AG08395 (cell line): ENCODE data around the gene P2RX3.
A peak's percentile ranks its signal among the peaks of the same experiment; 100 is the strongest.

Experiments
- DNase-seq: peaks from one replicate; pipeline ENCODE4 v3.0.0; 2012; ENCODE audit warnings: mixed read lengths, low spot score

The P2RX3 gene

DNA sequence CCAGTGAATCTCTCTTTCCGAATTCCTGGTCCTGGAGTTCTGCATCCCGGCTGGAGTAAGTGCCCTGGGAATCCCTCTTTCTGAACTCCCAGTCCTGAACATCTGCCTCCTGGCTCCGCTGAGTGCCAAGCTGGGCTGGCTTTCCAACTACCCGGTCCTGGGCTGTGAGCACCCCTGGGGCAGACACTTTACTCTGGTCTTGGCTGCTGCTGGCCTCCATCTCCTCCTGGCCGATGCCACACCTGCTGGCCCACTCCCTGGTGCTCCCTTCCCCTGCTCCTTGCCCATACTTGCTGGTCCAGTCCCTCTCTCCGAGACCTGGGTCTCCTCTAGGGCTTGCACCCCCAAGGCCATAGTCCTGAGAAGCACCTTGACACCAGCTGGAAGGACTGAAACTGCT, 28.1 kb upstream of the P2RX3 start:
- DNase-seq: no peak

DNA sequence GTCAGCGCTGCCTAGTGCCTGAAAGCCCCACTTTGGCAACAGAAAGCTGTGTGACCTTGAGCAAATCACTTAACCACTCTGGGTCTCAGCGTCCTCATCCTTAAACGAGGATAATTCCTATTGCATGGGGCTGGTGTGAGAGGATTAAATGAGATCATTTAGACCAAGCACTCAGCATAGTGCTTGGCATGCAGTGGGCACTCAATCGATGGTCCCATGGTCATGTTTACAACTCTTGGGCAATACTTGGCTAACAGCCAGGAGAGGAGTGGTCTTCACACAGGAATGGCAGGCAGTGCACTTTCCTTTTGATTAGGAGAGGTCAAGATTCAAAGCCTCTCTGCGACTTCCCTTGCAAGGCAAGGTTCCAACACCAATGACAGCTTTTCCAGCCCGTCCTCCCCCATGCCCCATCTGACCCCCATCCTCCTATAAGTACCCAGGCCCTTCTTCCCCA, 27.5 kb upstream of the P2RX3 start:
- no peak for DNase-seq

DNA sequence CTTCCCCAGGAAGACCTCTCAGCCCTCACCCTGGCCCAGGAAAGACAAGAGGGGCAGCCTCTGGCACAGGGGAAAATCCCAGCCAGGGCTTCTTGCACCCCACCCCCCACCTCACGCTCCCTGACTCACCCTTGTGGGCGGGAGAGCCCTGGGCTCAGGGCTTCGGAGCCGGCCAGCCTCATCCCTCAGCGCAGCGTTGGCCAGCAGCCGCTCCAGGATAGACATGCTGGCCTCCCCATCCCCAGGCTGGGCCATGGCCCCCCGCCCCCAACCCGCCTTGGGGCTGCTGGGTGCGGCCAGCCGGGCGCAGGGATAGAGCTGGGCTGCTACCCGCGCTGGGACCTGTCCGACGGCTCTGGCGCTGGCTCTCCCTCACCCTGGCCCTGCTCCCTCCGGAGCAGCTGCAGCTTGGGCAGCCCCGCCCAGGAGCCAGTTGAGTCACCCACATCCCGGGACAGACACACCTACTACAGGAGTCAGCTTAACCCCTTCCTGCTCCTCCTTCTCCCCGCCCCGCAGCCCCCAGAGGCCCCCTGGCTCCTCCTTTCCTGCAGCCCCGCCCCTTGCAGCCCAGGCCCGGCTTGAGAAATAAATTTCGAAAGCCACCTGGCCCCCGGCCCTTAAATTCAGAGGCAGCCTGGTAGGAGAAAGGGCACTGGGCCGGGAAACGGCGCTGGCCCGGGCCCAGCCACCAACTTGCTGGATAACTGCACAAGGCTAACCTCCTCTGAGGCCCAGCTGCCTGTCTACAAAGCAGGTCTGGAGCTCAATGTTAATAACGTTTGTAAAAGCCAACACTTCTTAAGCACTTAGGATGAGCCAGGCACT, 26.8 kb upstream of the P2RX3 start:
- DNase-seq: peak; percentile 98

DNA sequence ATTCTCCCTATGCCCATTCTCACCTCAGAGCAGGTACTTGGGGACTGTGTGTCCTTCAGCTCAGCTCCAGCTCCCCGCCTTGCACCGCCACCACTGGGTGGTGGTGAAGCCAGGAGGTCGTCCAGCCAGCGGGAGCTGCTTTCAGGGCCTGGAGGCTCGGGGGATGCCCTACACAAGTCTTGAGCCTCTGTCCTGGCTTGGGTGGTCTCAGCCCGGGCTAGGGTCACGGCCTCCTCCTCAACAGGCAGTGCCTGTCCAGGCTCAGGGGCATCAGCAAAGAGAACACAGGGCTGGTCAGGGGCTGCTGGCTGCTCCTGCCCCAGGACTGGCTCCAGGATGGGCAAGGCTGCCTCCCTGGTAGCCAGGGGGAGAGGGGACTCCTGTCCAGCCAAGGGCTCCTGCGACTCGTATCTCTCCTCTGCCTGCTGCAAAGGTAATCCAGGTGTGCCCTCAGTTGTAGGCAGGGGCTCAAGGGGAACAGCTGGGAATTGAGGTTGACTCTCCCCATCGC, 25.6 kb upstream of the P2RX3 start:
- no peak for DNase-seq

DNA sequence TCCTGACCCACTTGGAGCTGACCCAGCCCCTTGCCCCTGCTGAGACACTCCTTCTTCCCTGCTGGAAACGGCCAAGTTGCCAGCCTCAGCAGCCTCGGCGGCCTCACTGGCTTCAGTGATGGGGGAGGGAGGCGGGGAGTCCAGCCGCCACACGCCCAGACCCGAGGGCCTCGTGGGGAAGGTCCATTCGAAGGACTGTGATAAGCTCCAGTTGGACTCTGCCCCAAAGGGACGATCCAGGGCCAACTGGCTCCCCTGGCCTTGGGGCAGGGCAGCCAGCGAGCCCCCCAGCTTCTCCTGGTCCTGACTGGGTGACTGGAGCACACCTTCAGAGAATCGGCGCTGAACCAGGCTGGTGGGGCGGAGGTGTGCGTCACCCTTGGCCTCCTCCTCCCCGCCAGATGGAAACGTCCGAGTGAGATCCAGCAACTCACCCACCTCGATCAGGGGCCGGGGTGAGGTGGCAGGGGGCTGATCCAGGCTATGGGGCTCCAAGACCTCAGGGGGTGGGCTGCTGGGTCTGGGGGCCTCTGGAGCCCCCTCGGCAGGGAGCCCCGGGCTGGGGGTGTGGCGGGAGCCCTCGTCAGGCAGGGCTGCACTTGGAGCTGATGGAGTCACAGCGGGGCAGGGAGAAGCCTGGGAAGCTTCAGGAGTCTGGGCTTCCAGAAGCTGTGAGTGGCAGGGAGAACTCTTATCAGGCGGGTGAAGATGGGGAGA, 24.9 kb upstream of the P2RX3 start:
- no peak for DNase-seq

DNA sequence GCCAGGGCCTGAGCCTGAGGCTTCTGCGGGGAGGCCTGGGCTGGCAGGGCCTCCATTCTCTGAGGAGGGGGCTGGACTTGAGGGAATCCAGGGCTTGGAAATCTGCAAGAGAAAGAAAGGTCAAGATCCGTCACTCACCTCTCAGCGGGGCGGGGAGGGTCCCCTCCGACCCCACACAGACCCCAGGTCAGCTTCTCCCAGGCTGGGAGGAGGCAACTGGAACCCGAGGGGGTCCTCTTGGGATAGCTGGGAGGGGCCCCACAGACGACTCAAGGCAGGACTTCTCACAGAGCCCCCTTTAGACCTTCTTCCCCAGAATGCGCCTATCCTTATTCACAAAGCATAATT, 24.4 kb upstream of the P2RX3 start:
- no peak for DNase-seq

DNA sequence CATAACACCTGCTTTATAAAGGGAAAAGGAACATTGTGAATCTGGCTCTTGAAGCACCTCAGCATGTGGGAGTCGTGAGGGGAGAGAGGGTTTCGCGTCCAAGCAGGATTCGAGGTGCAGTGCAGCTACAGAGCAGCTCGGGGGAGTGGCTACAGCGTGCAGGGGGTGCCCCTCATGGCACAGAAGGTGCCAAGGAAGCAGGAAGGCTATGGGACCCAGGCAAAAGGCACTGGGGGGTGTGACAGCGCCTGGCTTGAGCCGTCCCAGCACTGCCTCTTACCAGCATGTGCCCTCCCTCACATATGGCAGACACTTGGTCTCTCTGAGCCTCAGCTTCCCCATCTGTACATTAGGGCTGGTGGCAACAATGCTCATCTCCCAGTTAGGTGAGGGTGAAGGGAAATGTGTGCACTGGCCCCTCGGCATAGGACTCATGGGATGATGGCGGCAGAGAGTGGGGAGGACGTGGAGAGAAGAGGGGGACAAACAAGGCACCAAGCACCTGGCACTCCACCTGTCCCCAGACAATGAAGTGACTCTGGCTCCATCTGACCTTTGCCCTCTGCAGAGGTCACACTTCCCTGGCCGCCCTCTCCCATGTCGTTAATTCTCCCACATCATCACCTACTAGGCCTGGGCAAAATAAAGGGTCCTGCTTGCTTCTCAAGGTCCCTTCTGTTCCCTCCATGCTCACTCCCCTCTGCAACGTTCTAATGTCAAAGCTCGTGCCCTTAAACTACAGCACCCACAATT, 23.8 kb upstream of the P2RX3 start:
- DNase-seq: no peak

DNA sequence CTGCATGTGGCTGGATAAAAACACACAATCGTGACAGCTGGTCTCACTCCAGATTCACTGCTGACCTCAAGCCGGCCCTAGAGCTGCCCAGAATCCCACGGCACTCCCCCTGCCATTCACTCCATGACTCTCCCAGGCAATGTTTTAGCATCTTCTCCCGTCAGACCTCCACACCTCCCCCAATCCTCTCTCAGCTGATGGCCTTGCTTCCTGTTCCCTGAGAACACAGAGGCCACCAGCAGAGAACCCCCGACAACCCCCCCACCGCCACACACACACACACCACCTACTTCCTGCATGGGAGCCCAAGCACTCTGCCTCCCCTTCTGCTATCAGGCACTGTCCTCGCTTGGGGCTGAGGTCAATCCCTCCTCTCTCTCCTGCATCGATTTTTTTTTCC, 22.7 kb upstream of the P2RX3 start:
- no peak for DNase-seq

DNA sequence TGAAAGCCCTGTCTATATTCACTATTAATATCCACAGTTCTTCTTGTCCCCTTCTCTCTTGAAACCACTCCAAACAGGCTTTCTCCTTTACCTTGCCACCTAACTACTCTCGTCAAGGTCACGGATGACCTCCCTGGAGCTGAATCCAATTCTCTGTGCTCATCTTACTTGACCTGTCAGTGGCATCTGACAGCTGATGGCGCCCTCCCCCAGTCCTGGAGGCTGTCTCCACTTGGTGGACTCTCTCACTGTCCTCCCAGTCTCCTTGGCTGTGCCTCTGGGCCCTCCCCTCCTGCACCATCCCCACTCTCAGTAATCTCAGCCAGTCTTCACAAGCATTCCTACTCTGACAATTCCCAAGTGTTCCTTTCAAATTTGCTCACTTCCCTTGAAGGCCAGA, 22.1 kb upstream of the P2RX3 start:
- no peak for DNase-seq

DNA sequence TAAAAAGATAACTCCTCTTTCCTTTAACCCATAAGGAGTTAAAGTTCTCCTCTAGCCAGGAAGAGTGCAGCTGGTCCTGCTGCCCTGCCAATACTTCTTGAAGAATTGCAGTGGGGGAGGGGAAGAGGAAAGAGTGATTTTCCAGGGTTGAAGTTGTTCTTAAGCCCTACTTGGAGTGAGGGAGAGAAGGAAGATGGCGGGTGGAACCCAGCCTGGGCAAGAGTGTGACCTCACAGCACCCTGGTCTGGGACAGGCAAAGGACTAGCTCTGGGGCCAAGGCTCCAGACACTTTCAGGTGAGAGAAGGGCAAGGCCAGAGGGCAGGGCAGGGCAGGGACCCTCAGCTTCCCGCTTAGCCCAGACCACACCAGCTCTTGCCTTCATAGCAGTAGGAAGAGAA, 20.0 kb upstream of the P2RX3 start:
- peak; percentile 8 for DNase-seq

DNA sequence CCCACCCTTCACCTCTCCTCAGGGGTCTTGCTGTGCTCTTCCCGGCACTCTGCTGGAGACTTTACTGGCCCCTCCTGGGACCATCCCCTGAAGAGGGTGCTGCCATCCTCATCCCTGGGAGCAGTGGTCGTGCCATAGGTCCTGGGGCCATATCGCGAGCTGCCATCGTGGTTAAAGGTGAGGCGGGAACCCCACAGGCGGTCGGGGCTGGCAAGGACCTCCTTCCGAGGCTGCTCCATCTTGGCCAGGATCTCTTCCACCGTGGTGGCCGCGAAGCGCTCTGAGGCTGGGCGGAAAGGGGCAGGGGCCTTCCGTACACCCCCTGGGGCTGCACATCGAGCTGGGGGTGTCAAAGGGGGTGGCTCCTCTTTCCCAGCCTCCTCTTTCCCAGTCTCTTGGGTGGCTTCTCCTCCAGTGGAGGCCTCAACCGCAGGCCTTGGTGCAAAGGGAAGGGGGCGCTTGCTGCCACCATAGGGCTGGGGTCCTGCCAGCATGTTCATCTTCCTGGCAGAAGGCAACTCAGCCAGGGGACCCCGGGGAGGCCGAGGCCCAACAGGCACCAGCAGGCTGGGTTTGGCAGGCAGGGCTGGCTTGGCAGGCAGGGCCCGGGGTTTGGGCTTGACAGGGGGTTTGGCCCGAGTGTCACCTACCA, 18.0 kb upstream of the P2RX3 start:
- no peak for DNase-seq

DNA sequence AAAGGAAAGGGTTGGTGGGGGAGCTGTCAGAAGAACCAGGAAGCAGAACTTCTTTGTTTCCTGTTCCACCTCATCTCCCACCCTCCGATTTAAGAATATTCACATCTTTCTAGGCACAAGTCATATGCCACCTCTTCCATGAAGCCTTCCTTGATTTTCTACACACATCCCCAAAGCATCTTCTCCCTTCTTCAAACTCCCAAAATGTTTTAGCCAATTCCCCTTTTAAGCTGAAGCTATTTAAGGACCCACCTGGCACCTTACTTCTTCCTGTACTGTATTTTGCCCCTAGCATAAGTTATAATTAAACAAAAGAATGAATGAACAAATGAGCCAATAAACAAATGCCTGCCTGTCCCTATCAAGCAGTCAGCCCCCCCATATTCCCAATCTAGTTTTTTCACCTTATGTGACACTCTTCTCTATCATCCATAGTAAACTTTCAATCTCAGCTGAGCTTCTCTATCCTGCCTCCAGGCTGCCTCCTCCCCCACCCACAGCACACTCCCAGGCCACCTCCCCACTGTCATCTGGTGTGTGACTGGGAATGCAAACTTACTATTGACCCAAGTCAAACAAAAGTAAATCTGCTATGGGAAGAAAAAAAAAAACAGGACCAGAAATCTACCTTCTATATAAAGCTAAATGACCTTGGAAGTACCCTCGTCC, 17.3 kb upstream of the P2RX3 start:
- no peak for DNase-seq

DNA sequence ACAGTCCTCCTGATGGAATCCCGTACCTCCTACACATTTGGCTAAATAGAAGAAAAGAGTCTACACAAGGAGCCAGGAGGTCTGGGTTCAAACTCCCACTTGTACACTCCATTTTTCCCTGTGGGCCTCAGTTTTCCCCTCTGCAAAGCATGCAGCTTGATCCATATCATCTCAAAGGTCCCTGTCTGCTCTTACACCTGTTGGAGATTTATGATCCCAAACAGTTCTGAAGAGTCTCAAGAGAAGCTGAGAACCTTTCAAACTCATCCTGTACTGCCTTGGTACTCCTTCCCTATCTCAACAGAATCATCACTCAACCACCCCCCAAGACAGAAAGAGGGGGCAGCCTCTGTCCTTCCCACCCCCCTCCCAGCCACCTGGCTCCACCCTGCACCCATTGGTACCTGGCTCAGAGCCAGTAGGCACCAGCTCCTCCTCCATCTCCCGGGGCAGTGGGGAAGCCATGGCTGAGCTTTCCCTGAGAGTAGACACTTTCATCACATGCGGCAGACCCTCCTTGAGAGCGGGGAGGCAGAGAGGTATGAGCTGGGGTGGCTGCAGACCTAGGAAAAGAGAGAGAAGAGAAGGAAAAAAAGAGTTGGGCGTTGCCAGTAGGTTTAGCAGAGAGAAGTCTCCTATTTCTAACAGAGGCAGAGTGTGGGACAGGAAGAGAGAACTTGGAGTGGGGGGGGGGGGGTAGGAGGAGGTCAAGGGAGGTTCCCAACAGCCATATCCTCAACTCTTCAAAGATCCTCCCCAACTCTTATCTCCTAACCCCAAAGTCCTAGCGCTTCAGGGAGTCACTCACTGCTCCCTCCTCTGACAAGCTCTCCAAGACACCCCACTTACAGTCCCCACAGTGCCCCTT, 16.5 kb upstream of the P2RX3 start:
- DNase-seq: peak; percentile 60

DNA sequence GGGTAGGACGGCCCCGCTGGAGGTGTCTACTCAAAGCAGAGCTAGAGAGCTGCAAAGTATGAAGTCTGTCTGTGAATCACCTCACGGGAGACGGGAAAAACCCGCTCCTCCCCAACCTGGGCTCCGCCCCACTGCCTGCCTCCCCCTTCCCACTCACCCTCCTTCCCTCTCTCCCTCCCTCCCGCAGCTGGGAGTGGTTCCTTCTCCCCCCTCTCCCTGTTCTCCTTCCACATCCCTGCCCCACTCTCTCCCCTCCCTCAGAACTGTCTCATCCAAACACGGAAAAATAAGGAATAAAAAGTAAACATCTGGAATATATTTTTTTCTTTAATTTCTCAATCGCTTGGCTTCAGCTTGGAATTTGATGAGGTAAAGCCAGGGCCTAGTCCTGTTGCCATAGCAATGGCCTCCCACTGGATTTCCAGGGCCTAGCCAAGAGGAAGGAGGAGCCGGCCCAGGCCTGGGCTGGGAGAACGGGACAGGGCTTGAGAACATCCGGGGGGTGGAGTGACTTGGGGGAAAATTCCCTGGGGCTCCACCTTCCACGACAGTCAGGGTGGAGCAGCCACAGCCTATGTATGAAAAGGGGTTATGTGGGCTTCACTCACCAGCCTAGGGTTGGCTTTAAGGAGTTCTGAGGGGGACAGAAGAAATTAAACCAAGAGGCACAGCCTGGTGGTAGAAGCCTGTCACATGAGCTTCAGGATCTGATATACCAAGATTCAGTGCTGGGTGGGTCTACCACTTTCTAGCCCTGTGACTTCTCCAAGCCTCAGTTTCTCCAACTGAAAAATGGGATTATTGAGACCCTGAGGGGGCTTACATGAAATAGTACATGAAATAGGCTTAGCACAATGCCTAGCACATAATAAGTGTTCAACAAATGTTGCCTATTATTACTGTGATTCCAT, 15.6 kb upstream of the P2RX3 start:
- DNase-seq: peak; percentile 99

DNA sequence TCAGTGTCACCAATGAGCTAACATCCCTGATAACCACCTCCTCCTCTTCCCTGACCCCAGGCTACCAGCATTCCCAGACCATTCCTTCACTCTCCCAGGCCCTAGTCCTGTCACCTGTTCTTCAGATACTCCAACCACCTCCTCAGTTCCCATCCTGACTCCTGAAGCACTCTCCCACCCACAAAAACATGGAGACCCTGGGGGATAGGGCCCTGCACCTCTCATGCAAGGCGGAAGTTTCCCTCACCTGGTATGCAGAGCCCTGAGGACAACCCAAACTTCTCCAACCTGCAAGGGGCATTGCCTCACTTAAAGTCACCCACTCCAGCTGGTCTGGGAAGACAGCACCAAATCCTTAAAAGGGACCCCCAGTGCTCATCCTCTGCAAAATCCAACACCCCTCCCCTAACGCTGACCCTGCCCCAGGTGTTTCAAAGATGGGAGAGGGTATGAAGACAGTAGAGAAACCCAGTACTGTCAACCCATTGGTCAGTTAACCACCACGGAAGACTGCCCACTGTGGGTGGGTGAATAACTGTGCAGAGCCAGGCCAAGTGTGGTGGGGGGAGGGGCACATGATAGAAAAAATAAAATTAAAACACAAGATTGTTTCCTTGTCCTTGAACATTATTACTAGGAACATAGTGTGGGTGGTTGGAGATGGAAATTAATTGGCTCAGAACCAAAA, 14.8 kb upstream of the P2RX3 start:
- peak; percentile 39 for DNase-seq

DNA sequence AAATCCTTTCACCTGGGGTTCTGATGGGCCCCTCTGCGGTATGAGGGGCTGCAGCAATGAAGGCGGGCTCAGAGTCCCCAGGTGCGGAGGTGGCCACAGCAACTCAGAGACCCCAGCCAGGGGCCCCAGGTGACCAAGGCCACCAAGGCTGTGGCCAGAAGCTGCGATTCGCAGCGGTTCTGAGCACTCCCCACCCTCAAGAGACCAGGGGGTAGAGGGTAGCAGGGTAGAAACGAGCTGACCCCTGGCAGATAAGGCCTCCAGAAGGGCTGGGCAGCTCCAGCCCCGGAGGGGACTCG, 14.3 kb upstream of the P2RX3 start:
- no peak for DNase-seq

DNA sequence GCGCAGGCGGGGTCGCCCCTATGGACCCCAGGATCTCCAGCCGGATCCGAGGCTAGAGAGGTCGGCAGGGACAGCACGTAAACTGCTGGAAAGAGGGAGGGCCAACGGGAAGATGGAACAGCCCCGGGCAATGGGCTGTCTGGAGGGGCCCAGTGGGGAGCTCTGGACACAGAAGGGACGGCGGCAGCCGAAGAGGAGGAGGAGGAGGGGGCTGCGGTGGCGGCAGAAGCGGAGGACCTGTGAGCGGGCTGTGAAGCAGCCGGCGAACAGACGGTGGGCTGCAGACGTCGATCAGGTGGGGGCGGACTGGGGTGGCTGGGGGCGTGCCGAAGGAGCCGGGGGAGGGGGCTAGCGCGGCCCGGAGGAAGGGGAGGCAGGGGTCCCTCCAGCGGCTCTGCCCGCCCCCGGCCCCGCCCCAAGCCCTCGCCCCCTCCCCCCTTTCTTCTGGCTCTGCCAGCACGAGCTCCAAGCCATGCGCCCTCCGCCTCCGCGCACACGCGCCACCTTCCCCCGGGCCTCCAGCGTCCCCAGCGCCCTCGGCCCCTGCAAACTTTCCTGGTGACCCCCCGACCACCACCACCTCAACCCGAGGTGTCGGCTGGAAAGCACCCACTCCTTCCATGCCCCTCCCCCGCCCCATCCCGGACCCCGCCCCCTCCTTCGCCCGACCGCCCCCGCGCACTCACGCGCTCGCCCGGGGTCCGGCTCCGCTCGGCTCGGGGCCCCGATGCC, 13.8 kb upstream of the P2RX3 start:
- peak; percentile 25 for DNase-seq
